ENCODE data around the gene CYP2W1. TPM values are rescaled to one million over a fixed set of nuclear protein-coding genes. Genes with fewer than 3 reads are reported as not detected.
A peak's percentile ranks its signal among the peaks of the same experiment; 100 is the strongest.

The CYP2W1 gene
- total and polyA plus RNA-seq, 10 of the 15 experiments (the other 5 are each of a cell fraction or from before 2014, with no cell fraction given), result not detected

DNA sequence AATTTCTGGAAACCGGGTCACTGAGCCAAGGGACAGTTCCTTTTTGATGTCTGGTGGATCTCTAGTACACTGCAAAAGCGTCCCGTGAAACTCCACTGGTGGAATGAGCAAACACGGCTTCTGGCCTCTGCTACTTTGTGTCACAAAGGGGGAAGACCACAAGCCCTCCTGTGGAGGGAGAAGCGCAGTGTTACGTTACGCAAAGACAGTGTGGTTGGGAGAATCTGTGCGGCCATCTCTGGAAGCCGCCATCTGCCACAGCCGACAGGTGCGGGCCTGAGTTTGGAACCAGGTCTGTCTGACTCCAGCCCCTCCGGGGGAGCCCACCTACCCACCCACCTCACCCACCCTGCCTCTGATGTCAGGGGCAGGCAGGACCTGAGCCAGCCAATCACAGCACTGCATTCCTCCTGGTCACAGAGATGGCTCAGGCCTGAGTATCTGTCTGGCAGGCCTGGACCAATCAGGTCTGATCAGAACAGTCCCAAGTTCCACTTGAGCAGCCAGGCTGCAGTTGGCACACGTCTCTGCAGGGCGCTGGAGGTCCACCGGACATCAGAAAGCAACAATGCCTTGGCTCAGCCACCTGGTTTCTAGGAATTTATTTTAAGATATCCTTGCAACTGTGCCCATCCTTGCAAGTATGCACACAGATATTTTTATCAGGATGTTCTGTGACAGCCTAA is 3.0 kb upstream of the CYP2W1 start:
- BruUV-seq (replicated peaks), result no TSS peak
- POLR2A ChIA-PET, result interaction anchor here (0.6 kb wide), 1 partner anchor 13 kb away, joined by 3 read pairs; no protein-coding TSS in a partner anchor
- Histone ChIP-seq H3K79me2 (ENCODE audit: control insufficient read depth, insufficient read depth, low read length) (peaks cover 3% of the 10 kb centered on the region), H3K9me3 (replicated peaks; ENCODE audit: control insufficient read depth, insufficient read depth, low read length) (no peaks in the 10 kb centered on the region; the same call in 2 of the 3 replicates), H3K9ac (ENCODE audit: control insufficient read depth, insufficient read depth, low read length) (no peak overlapping the region), H2AFZ (ENCODE audit: control insufficient read depth, low read depth, low read length) (no peak overlapping the region), H3K27ac (ENCODE audit: control insufficient read depth, insufficient read depth) (no peak overlapping the region), H3K4me2 (ENCODE audit: control insufficient read depth, insufficient read depth) (no peak overlapping the region), H4K20me1 (ENCODE audit: control insufficient read depth, insufficient read depth) (no peaks in the 10 kb centered on the region), H3K36me3 (ENCODE audit: control insufficient read depth in 2 of 2, insufficient read depth in 2 of 2, low read length in 1 of 2) (no peaks in the 10 kb centered on the region), H3K27me3 (replicated peaks in 1 of 2; ENCODE audit: control insufficient read depth in 2 of 2, insufficient read depth in 2 of 2, low read length in 1 of 2) (no peaks in the 10 kb centered on the region; a peak in 1 of 4 replicates), H3K4me3 (no peak overlapping the region), H3K4me1 (ENCODE audit: control insufficient read depth, insufficient read depth, low read length) (no peaks in the 10 kb centered on the region)
- intact Hi-C loops (cut with micrococcal nuclease; ENCODE audit: unreplicated experiment), result no loop called here
- CTCF ChIA-PET, result interaction anchor here (2.7 kb wide), 1 partner anchor 85 kb away, joined by 21 read pairs; no protein-coding TSS in a partner anchor
- in situ Hi-C loops (cut with MboI), result no loop called here
- ATAC-seq (peak; percentile 29), FAIRE-seq (no peak), DNase-seq (ENCODE audit: low read depth, low spot score) (no peak)
- no peak for TF ChIP-seq JUNB (IDR thresholded peaks at IDR 0.05)
- TF ChIP-seq DPF2 (IDR thresholded peaks at IDR 0.05), result 0 out of 2 replicates have a peak, but pooled peaks have one; percentile 15
- SMC1A ChIA-PET (ENCODE audit: uncharacterized antibody, unreplicated experiment), result no interaction called here
- WGBS (ENCODE audit: insufficient coverage, insufficient replicate concordance, low lambda C conversion rate, missing lambda C conversion rate), result 61% methylated on average over 15 of the region's 15 CpGs
- RAD21 ChIA-PET (ENCODE audit: unreplicated experiment), result no interaction called here

DNA sequence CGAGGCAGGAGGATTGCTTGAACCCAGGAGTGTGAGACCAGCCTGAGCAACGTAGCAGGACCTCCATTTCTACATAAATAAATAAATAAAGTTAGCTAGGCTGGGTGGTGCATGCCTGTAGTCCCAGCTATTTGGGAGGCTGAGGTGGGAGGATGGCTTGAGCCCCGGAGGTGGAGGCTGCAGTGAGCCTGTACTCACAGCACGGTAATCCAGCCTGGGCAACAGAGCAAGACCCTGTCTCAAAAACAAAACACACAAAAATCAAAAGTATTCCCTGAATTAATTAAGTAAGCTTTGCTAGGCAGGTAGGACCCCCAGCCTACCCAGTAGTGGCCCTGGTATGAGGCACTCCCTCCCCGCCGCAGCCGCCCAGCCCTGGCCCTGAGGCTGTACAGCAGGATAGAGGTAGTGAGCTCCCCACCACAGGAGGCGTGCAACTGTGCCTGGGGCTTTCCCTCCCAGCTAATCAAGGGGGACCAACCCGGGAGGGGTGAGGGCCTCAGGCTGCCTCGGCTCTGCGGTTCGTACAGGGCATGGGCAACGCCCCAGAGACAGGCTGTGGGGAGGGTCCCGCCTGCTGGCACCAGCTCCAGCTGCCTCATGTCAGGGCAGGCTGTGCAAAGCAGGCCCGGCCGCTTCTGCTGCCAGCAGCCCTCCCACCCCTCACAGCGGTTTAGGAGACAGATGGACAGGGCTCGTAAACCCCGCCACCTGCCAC is 1.0 kb upstream of the CYP2W1 start:
- no peaks in the 10 kb centered on the region; a peak in 2 of 4 replicates for H3K27me3 ChIP-seq (replicated peaks in 1 of 2; ENCODE audit: control insufficient read depth in 2 of 2, insufficient read depth in 2 of 2, low read length in 1 of 2)
- no peaks in the 10 kb centered on the region; the same call in 2 of the 3 replicates for H3K9me3 ChIP-seq (replicated peaks; ENCODE audit: control insufficient read depth, insufficient read depth, low read length)
- no peak overlapping the region for H3K27ac ChIP-seq (ENCODE audit: control insufficient read depth, insufficient read depth)
- no peak for FAIRE-seq
- RAD21 ChIA-PET (ENCODE audit: unreplicated experiment), result interaction anchor here (1.0 to 1.4 kb wide), 2 partner anchors 9 to 11 kb away, joined by 3 to 5 read pairs; no protein-coding TSS in a partner anchor
- H3K9ac ChIP-seq (ENCODE audit: control insufficient read depth, insufficient read depth, low read length), result no peak overlapping the region
- CTCF ChIA-PET, result interaction anchor here (2.7 kb wide), 1 partner anchor 11 kb away, joined by 22 read pairs; no protein-coding TSS in a partner anchor
- POLR2A ChIA-PET, result interaction anchor here (1.7 kb wide), 1 partner anchor 11 kb away, joined by 7 read pairs; no protein-coding TSS in a partner anchor
- H2AFZ ChIP-seq (ENCODE audit: control insufficient read depth, low read depth, low read length), result no peak overlapping the region
- no peaks in the 10 kb centered on the region for H3K4me1 ChIP-seq (ENCODE audit: control insufficient read depth, insufficient read depth, low read length)
- intact Hi-C loops (cut with micrococcal nuclease; ENCODE audit: unreplicated experiment), result no loop called here
- WGBS (ENCODE audit: insufficient coverage, insufficient replicate concordance, low lambda C conversion rate, missing lambda C conversion rate), result 64% methylated on average over 19 of the region's 19 CpGs
- H4K20me1 ChIP-seq (ENCODE audit: control insufficient read depth, insufficient read depth), result no peaks in the 10 kb centered on the region
- H3K79me2 ChIP-seq (ENCODE audit: control insufficient read depth, insufficient read depth, low read length), result no peaks in the 10 kb centered on the region
- SMC1A ChIA-PET (ENCODE audit: uncharacterized antibody, unreplicated experiment), result no interaction called here
- BruUV-seq (replicated peaks), result no TSS peak
- no peak overlapping the region for H3K4me3 ChIP-seq
- DNase-seq (ENCODE audit: low read depth, low spot score), result no peak
- no peak overlapping the region for H3K4me2 ChIP-seq (ENCODE audit: control insufficient read depth, insufficient read depth)
- ATAC-seq, result no peak
- in situ Hi-C loops (cut with MboI), result no loop called here
- H3K36me3 ChIP-seq (ENCODE audit: control insufficient read depth in 2 of 2, insufficient read depth in 2 of 2, low read length in 1 of 2), result no peaks in the 10 kb centered on the region
- TF ChIP-seq, protein P1, sequence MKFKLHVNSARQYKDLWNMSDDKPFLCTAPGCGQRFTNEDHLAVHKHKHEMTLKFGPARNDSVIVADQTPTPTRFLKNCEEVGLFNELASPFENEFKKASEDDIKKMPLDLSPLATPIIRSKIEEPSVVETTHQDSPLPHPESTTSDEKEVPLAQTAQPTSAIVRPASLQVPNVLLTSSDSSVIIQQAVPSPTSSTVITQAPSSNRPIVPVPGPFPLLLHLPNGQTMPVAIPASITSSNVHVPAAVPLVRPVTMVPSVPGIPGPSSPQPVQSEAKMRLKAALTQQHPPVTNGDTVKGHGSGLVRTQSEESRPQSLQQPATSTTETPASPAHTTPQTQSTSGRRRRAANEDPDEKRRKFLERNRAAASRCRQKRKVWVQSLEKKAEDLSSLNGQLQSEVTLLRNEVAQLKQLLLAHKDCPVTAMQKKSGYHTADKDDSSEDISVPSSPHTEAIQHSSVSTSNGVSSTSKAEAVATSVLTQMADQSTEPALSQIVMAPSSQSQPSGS (IDR thresholded peaks at IDR 0.05; ENCODE audit: low read length), result no peak
- TF ChIP-seq NFYB (IDR thresholded peaks at IDR 0.05; ENCODE audit: insufficient read depth, low read depth, low read length), result no peak
- TF ChIP-seq, protein P2, sequence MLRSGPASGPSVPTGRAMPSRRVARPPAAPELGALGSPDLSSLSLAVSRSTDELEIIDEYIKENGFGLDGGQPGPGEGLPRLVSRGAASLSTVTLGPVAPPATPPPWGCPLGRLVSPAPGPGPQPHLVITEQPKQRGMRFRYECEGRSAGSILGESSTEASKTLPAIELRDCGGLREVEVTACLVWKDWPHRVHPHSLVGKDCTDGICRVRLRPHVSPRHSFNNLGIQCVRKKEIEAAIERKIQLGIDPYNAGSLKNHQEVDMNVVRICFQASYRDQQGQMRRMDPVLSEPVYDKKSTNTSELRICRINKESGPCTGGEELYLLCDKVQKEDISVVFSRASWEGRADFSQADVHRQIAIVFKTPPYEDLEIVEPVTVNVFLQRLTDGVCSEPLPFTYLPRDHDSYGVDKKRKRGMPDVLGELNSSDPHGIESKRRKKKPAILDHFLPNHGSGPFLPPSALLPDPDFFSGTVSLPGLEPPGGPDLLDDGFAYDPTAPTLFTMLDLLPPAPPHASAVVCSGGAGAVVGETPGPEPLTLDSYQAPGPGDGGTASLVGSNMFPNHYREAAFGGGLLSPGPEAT (IDR thresholded peaks at IDR 0.05; ENCODE audit: low read depth), result no peak
- TF ChIP-seq, protein P3, sequence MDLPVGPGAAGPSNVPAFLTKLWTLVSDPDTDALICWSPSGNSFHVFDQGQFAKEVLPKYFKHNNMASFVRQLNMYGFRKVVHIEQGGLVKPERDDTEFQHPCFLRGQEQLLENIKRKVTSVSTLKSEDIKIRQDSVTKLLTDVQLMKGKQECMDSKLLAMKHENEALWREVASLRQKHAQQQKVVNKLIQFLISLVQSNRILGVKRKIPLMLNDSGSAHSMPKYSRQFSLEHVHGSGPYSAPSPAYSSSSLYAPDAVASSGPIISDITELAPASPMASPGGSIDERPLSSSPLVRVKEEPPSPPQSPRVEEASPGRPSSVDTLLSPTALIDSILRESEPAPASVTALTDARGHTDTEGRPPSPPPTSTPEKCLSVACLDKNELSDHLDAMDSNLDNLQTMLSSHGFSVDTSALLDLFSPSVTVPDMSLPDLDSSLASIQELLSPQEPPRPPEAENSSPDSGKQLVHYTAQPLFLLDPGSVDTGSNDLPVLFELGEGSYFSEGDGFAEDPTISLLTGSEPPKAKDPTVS (IDR thresholded peaks at IDR 0.05; ENCODE audit: low read depth, low read length), result no peak
- TF ChIP-seq RFX5 (IDR thresholded peaks at IDR 0.05; ENCODE audit: low read depth, low read length), result no peak
- TF ChIP-seq EZH2 (IDR thresholded peaks at IDR 0.05; ENCODE audit: borderline replicate concordance, control insufficient read depth, low read depth, low read length), result no peak
- TF ChIP-seq POU2F2 (IDR thresholded peaks at IDR 0.05; ENCODE audit: borderline replicate concordance, low read depth, low read length), result no peak
- TF ChIP-seq KDM1A (IDR thresholded peaks at IDR 0.05; ENCODE audit: borderline replicate concordance), result no peak
- no peak for TF ChIP-seq SMC3 (IDR thresholded peaks at IDR 0.05; ENCODE audit: borderline replicate concordance, low read length)
